ENCODE data around the gene GJB1. TPM values are rescaled to one million over a fixed set of nuclear protein-coding genes. Genes with fewer than 3 reads are reported as not detected.

GJB1 gene
- total RNA-seq, 2 experiments from 2014 or later: not detected

- intact Hi-C loops (cut with micrococcal nuclease; ENCODE audit: unreplicated experiment): loop anchor here (1.0 to 2.0 kb wide), 2 partner anchors 15 to 114 kb away; partner anchors contain the start of gene SNX12
- H2AFZ ChIP-seq (ENCODE audit: low read length): peak overlapping the region; percentile 85; the same call in 1 of the 2 replicates
- peaks cover 26% of the 10 kb centered on the region for H3K4me1 ChIP-seq (ENCODE audit: insufficient read depth, low read length, poor library complexity, severe bottlenecking)
- H4K20me1 ChIP-seq (ENCODE audit: insufficient read depth, low read length): no peaks in the 10 kb centered on the region
- peak overlapping the region; percentile 81 for H3K4me2 ChIP-seq (ENCODE audit: low read length)
- ChIA-PET CTCF (ENCODE audit: unreplicated experiment) (interaction anchor here (1.1 to 1.6 kb wide), 2 partner anchors 15 to 17 kb away, joined by 3 to 4 read pairs; no protein-coding TSS in a partner anchor), POLR2A (interaction anchor here (0.5 to 3.9 kb wide), 12 partner anchors 10 to 1469 kb away, joined by 3 to 46 read pairs (median 4); partner anchors contain the start of genes NONO, TAF1 and ZMYM3)
- BruUV-seq (replicated peaks): TSS peak; percentile 65
- peak overlapping the region; percentile 93 for H3K27ac ChIP-seq (ENCODE audit: low read depth, low read length, poor library complexity, severe bottlenecking)
- H3K9me2 ChIP-seq (ENCODE audit: insufficient read depth, low read length): no peaks in the 10 kb centered on the region
- H3K4me3 ChIP-seq (ENCODE audit: low read depth, low read length, poor library complexity, severe bottlenecking): peak overlapping the region; percentile 66
- peak; percentile 90 for DNase-seq (ENCODE audit: low spot score)
- no peaks in the 10 kb centered on the region for H3K9me3 ChIP-seq (ENCODE audit: low read length)
- no peaks in the 10 kb centered on the region for H3K79me2 ChIP-seq (ENCODE audit: insufficient read depth, low read depth, low read length)
- TF ChIP-seq EZH2phosphoT487 (IDR thresholded peaks at IDR 0.05; ENCODE audit: borderline replicate concordance, low read depth, low read length) (no peak), CTCF (conservative IDR thresholded peaks at IDR 0.05; ENCODE audit: low read length) (no peak)
- H3K36me3 ChIP-seq (ENCODE audit: insufficient read depth, low read length): peaks cover 38% of the 10 kb centered on the region
Observed at GRCh38 chrX:71181910-71182799, 40.9 kb upstream of the GJB1 start.

- intact Hi-C loops (cut with micrococcal nuclease; ENCODE audit: unreplicated experiment): loop anchor here (1.0 to 2.0 kb wide), 2 partner anchors 14 to 115 kb away; partner anchors contain the start of gene SNX12
- BruUV-seq (replicated peaks): no TSS peak
- no peaks in the 10 kb centered on the region for H3K79me2 ChIP-seq (ENCODE audit: insufficient read depth, low read depth, low read length)
- H3K9me3 ChIP-seq (ENCODE audit: low read length): no peaks in the 10 kb centered on the region
- no peak for DNase-seq (ENCODE audit: low spot score)
- ChIA-PET POLR2A (interaction anchor here (0.5 to 3.9 kb wide), 9 partner anchors 10 to 370 kb away, joined by 3 to 46 read pairs (median 3); partner anchors contain the start of genes NONO, TAF1 and ZMYM3), CTCF (ENCODE audit: unreplicated experiment) (interaction anchor here (1.1 to 1.6 kb wide), 2 partner anchors 15 to 17 kb away, joined by 3 to 4 read pairs; no protein-coding TSS in a partner anchor)
- H3K9me2 ChIP-seq (ENCODE audit: insufficient read depth, low read length): no peaks in the 10 kb centered on the region
- peaks cover 26% of the 10 kb centered on the region for H3K4me1 ChIP-seq (ENCODE audit: insufficient read depth, low read length, poor library complexity, severe bottlenecking)
- no peaks in the 10 kb centered on the region for H4K20me1 ChIP-seq (ENCODE audit: insufficient read depth, low read length)
- TF ChIP-seq CTCF (conservative IDR thresholded peaks at IDR 0.05; ENCODE audit: low read length) (no peak), EZH2phosphoT487 (IDR thresholded peaks at IDR 0.05; ENCODE audit: borderline replicate concordance, low read depth, low read length) (no peak)
- H2AFZ ChIP-seq (ENCODE audit: low read length): no peak overlapping the region
- peak overlapping the region; percentile 81 for H3K4me2 ChIP-seq (ENCODE audit: low read length)
- H3K27ac ChIP-seq (ENCODE audit: low read depth, low read length, poor library complexity, severe bottlenecking): peak overlapping the region; percentile 93
- H3K4me3 ChIP-seq (ENCODE audit: low read depth, low read length, poor library complexity, severe bottlenecking): no peak overlapping the region
- peaks cover 31% of the 10 kb centered on the region; the same call in 1 of the 2 replicates for H3K36me3 ChIP-seq (ENCODE audit: insufficient read depth, low read length)
Observed at GRCh38 chrX:71182871-71183270, 40.2 kb upstream of the GJB1 start.
